ENCODE results near the gene MAOA.

GRCh38 chrX:43629229-43629628 lies 26.9 kb upstream of the MAOA start:
- TF ChIP-seq, protein P1, sequence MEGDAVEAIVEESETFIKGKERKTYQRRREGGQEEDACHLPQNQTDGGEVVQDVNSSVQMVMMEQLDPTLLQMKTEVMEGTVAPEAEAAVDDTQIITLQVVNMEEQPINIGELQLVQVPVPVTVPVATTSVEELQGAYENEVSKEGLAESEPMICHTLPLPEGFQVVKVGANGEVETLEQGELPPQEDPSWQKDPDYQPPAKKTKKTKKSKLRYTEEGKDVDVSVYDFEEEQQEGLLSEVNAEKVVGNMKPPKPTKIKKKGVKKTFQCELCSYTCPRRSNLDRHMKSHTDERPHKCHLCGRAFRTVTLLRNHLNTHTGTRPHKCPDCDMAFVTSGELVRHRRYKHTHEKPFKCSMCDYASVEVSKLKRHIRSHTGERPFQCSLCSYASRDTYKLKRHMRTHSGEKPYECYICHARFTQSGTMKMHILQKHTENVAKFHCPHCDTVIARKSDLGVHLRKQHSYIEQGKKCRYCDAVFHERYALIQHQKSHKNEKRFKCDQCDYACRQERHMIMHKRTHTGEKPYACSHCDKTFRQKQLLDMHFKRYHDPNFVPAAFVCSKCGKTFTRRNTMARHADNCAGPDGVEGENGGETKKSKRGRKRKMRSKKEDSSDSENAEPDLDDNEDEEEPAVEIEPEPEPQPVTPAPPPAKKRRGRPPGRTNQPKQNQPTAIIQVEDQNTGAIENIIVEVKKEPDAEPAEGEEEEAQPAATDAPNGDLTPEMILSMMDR (conservative IDR thresholded peaks at IDR 0.05; ENCODE audit: low read length) = no peak
- no peak for TF ChIP-seq EZH2phosphoT487 (IDR thresholded peaks at IDR 0.05; ENCODE audit: borderline replicate concordance)

All from Loucy (cell line).